HEK293 (cell line): ENCODE data around the gene TUBA8.

Experiments
- ZNF10 ChIP-seq: fragments of 450-650 bp; formaldehyde crosslinking; IDR thresholded peaks from 2 replicates; pipeline ENCODE4 v1.5.1; 2017; ENCODE audit warnings: missing biosample characterization, missing genetic modification characterization
- ZNF350 ChIP-seq: fragments of 450-650 bp; formaldehyde crosslinking; IDR thresholded peaks from 2 replicates; pipeline ENCODE4 v1.5.0; 2017; ENCODE audit warnings: missing biosample characterization, mild to moderate bottlenecking, missing genetic modification characterization
- ZNF433 ChIP-seq: fragments of 450-650 bp; formaldehyde crosslinking; IDR thresholded peaks from 2 replicates; pipeline ENCODE4 v1.5.1; 2016; ENCODE audit warnings: missing biosample characterization, missing genetic modification characterization, low read depth
- ZNF530 ChIP-seq: fragments of 450-650 bp; formaldehyde crosslinking; IDR thresholded peaks from 2 replicates; pipeline ENCODE4 v1.5.1; 2016; ENCODE audit warnings: low read depth, missing biosample characterization, missing genetic modification characterization
- ZNF677 ChIP-seq: fragments of 450-650 bp; IDR thresholded peaks from 2 replicates; pipeline ENCODE4 v1.5.0; 2018; ENCODE audit warnings: missing biosample characterization, mild to moderate bottlenecking, missing genetic modification characterization, moderate library complexity
- TF ChIP-seq, protein P1 (sequence below): fragments of 450-650 bp; formaldehyde crosslinking; IDR thresholded peaks from 2 replicates; pipeline ENCODE4 v1.5.1; 2016; ENCODE audit warnings: missing biosample characterization, missing genetic modification characterization

DNA sequence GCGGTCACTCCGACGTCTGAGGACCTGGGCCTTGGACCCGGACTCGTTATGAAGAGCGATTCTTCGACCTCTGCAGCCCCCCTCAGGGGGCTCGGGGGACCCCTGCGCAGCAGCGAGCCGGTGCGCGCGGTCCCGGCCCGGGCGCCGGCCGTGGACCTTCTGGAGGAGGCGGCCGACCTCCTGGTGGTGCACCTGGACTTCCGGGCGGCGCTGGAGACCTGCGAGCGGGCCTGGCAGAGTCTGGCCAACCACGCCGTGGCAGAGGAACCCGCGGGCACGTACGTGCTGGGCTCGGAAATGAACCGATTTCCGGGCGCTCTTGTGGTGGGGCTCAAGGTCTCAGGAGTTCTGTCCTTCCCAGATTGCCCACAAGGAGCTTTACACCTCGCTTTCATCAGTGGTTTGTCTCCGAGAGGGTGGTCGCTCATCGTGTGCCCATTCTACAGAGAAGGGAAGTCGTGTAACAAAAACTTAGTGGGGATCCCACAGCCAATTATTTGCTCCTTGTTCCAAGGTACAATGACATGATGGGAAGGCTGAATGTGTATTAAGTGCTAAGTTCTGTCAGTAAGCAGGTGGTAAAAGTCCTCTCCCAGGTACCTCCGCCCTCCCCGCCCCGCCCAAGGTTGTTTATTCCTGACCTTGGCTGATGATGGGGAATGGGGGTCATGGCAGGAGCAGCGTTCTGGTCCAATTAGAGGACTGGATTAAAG is 32.1 kb upstream of the TUBA8 start:
- TF ChIP-seq ZNF10 (tag by site-specific recombination): no peak
- no peak for TF ChIP-seq ZNF530 (tag by site-specific recombination)
- TF ChIP-seq ZNF677 (tag by site-specific recombination): no peak
- no peak for TF ChIP-seq ZNF433
- TF ChIP-seq ZNF350 (tag by site-specific recombination): no peak
- TF ChIP-seq, protein P1, sequence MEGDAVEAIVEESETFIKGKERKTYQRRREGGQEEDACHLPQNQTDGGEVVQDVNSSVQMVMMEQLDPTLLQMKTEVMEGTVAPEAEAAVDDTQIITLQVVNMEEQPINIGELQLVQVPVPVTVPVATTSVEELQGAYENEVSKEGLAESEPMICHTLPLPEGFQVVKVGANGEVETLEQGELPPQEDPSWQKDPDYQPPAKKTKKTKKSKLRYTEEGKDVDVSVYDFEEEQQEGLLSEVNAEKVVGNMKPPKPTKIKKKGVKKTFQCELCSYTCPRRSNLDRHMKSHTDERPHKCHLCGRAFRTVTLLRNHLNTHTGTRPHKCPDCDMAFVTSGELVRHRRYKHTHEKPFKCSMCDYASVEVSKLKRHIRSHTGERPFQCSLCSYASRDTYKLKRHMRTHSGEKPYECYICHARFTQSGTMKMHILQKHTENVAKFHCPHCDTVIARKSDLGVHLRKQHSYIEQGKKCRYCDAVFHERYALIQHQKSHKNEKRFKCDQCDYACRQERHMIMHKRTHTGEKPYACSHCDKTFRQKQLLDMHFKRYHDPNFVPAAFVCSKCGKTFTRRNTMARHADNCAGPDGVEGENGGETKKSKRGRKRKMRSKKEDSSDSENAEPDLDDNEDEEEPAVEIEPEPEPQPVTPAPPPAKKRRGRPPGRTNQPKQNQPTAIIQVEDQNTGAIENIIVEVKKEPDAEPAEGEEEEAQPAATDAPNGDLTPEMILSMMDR: peak; percentile 36
